Measurements from ENCODE around the gene OSBPL1A.

DNA sequence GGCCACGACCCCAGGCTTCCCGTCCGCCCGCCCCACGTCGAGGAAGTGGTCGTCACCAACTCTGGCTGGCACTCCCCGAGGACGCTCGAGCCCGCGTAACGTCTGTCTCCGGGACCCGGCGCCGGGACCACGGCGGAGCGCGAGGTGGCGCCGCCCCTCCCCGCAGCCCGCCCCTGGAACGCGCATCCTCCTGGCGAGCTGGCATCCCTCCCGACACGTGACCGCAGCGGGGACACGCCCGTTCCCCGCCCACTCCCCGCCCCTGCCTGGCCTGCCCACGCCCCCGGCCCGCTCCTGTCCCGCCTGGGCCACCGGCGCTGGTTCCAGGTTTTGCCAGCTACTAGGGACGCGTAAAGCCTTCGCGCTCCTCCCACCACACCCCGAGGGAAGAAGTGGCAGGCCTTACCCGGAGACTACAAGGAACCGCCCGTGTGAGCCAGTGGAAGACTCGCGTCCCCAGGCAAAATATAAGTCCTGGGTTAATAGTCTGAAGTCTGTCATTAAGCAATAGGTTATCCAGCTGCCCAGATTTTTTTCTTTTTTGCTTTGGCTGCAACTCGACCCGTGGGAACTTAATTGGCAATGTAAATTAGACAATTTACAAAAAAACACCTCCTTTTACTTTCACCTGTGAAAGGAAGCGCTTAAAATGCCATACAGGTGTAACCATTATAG, at the start of gene OSBPL1A:
- TF ChIP-seq CTCF (IDR thresholded peaks at IDR 0.05) (no peak), POLR2A (IDR thresholded peaks at IDR 0.05) (no peak)
